ENCODE data around the gene DIAPH2. TPM values are rescaled to one million over a fixed set of nuclear protein-coding genes. Genes with fewer than 3 reads are reported as not detected.

Gene DIAPH2
- total RNA-seq, 1 donor from 2014 or later, result 20.5 TPM

DNA sequence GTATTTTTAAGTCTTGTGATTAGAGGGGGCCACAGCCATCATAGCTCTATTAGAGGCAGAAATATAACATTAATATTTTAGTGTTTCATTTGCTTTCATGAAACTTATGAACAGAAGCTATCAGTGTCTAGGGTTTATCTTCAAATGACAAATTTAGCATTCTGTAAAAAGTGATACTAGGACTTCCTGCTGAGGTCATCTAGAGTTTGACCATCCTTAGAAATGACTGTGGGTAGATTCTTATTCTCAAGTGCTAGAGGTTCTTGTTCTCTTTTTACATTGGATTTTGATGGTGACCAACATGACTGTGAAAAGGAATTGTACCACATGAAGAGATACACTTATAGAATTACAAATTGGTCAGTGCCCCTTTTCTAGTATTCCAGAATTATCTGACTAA is 767.6 kb downstream of the DIAPH2 start:
- ATAC-seq (ENCODE audit: low read depth), result no peak
- Mint-ChIP-seq H3K9me3 (no peaks in the 10 kb centered on the region), H3K4me3 (no peak overlapping the region), H3K4me1 (no peaks in the 10 kb centered on the region), H3K27ac (no peak overlapping the region), H3K36me3 (ENCODE audit: low read depth) (peaks cover 2% of the 10 kb centered on the region), H3K27me3 (no peaks in the 10 kb centered on the region)
- intact Hi-C loops (cut with micrococcal nuclease), result no loop called here
- TF ChIP-seq, protein P1, sequence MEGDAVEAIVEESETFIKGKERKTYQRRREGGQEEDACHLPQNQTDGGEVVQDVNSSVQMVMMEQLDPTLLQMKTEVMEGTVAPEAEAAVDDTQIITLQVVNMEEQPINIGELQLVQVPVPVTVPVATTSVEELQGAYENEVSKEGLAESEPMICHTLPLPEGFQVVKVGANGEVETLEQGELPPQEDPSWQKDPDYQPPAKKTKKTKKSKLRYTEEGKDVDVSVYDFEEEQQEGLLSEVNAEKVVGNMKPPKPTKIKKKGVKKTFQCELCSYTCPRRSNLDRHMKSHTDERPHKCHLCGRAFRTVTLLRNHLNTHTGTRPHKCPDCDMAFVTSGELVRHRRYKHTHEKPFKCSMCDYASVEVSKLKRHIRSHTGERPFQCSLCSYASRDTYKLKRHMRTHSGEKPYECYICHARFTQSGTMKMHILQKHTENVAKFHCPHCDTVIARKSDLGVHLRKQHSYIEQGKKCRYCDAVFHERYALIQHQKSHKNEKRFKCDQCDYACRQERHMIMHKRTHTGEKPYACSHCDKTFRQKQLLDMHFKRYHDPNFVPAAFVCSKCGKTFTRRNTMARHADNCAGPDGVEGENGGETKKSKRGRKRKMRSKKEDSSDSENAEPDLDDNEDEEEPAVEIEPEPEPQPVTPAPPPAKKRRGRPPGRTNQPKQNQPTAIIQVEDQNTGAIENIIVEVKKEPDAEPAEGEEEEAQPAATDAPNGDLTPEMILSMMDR (IDR thresholded peaks at IDR 0.05), result no peak
- DNase-seq, result no peak
- ChIA-PET CTCF (interaction anchor here (0.6 kb wide), 1 partner anchor 682 kb away, joined by 4 read pairs; no protein-coding TSS in a partner anchor), POLR2A (no interaction called here)

DNA sequence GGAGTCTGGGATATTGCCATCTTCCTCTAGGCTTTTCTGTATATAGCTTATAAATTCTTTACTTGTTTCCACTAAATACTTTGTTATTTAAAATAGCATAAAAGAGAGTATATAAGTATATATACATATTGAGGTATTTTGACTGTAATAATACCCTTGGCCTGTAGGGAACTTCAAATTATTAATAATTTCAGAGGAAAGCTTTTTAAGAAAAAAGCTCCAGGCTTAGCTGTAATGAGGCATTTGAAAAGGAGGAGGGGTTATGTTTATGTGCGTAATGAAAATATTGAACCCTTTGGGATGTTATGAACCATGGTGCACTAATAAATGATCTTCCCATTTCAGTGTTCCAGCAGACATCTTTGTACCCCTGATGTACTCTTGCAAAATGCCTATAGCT is 777.1 kb downstream of the DIAPH2 start:
- POLR2A ChIA-PET, result interaction anchor here (0.7 kb wide), 1 partner anchor 631 kb away, joined by 3 read pairs; no protein-coding TSS in a partner anchor
- intact Hi-C loops (cut with micrococcal nuclease), result no loop called here

DNA sequence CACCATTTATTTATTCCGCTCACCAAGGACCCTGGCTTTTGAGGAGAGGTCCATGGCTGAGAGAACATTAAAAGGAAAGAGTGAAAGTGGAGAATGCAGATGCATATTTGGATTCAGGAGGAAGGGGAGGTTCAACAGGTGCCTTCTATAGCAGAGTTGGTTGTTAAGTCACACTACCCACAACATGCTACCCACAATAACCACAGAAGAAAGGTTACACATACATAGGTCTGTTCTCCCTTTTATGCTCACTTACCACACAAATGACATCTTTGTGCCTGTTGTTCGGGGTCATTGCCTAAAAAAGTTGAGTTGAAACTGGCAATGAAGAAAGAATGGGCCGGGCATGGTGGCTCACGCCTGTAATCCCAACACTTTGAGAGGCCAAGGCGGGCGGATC is 786.4 kb downstream of the DIAPH2 start:
- no peaks in the 10 kb centered on the region for H3K4me1 Mint-ChIP-seq
- ChIA-PET CTCF (no interaction called here), POLR2A (interaction anchor here (0.6 kb wide), 1 partner anchor 459 kb away, joined by 5 read pairs; no protein-coding TSS in a partner anchor)
- H3K27ac Mint-ChIP-seq, result no peak overlapping the region
- TF ChIP-seq, protein P1 (IDR thresholded peaks at IDR 0.05), result no peak
- H3K9me3 Mint-ChIP-seq, result no peaks in the 10 kb centered on the region
- DNase-seq, result no peak
- H3K36me3 Mint-ChIP-seq (ENCODE audit: low read depth), result no peaks in the 10 kb centered on the region
- no peaks in the 10 kb centered on the region for H3K27me3 Mint-ChIP-seq
- H3K4me3 Mint-ChIP-seq, result no peak overlapping the region
- ATAC-seq (ENCODE audit: low read depth), result no peak
- intact Hi-C loops (cut with micrococcal nuclease), result no loop called here

More for the DNA sequence above, 777.1 kb downstream of the DIAPH2 start:
- H3K9me3 Mint-ChIP-seq, result no peaks in the 10 kb centered on the region
- CTCF ChIA-PET, result no interaction called here
- no peak overlapping the region for H3K4me3 Mint-ChIP-seq
- TF ChIP-seq, protein P1 (IDR thresholded peaks at IDR 0.05), result no peak
- H3K36me3 Mint-ChIP-seq (ENCODE audit: low read depth), result no peaks in the 10 kb centered on the region
- no peaks in the 10 kb centered on the region for H3K4me1 Mint-ChIP-seq
- H3K27me3 Mint-ChIP-seq, result no peaks in the 10 kb centered on the region
- no peak overlapping the region for H3K27ac Mint-ChIP-seq
- ATAC-seq (ENCODE audit: low read depth) (no peak), DNase-seq (no peak)

DNA sequence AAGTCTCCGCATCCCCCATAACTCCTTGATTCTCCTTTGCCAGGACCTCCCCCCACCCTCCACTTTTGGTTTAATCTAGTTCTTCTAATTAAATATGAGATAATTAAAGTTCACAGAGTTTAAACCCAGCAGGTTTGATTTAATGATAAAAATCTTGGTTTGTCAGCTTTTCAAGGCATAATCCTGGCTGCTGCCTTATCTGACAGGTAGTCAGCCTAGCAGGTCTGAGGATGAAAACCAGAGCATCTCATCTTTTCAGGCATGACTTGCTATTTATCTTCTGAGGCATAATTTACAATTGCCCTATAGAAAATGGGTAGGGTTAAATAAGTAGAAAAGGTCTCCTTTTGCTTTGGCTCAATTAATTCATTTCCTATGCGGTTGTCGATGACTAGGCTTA is 790.3 kb downstream of the DIAPH2 start:
- TF ChIP-seq, protein P1 (IDR thresholded peaks at IDR 0.05), result no peak
- no peak overlapping the region for H3K27ac Mint-ChIP-seq
- POLR2A ChIA-PET, result no interaction called here
- no peaks in the 10 kb centered on the region for H3K36me3 Mint-ChIP-seq (ENCODE audit: low read depth)
- H3K4me1 Mint-ChIP-seq, result no peaks in the 10 kb centered on the region
- ATAC-seq (ENCODE audit: low read depth) (no peak), DNase-seq (no peak)
- no peaks in the 10 kb centered on the region for H3K9me3 Mint-ChIP-seq
- no peaks in the 10 kb centered on the region for H3K27me3 Mint-ChIP-seq
- intact Hi-C loops (cut with micrococcal nuclease), result no loop called here
- H3K4me3 Mint-ChIP-seq, result no peak overlapping the region
- CTCF ChIA-PET, result no interaction called here

DNA sequence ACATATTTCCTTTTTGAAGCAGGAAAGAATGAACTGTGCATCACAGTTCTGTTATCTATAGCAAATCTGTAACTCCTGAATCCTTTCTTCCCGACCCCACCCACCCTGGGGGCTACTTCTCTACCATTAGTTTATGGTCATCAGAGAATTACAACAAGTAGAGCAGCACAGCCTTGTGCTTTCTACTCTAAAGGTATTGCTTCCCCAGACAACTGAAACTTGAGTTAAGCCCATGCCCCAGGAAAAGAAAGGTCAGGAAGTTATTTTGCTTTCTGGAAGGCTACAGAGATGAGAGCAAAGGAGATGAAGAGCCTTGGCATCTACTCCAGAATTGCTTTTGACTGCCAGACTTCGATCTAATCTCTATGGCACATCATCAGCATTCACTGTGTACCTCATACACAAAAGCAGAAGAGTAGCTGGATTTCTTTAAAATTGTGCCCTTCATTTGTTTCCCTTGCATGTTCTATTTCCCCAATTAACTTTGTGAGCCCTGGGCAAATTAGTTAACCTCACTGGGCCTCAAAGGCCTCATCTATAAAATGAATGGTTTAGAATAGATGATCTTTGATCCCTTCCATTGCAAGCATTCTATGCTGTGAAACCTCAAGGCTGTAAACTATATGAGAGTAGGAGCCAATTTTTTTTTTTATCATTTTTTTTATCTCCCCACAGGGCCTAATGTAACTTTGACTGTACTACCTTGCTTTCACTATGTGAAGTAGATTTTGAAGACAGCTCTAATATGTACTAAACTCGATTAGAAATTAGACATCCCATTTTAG is 794.7 kb downstream of the DIAPH2 start:
- H3K4me3 Mint-ChIP-seq, result no peak overlapping the region
- H3K27me3 Mint-ChIP-seq, result no peaks in the 10 kb centered on the region
- no peaks in the 10 kb centered on the region for H3K36me3 Mint-ChIP-seq (ENCODE audit: low read depth)
- ATAC-seq (ENCODE audit: low read depth) (no peak), DNase-seq (no peak)
- ChIA-PET POLR2A (no interaction called here), CTCF (no interaction called here)
- H3K9me3 Mint-ChIP-seq, result no peaks in the 10 kb centered on the region
- no peaks in the 10 kb centered on the region for H3K4me1 Mint-ChIP-seq
- intact Hi-C loops (cut with micrococcal nuclease), result no loop called here
- TF ChIP-seq, protein P1 (IDR thresholded peaks at IDR 0.05), result no peak
- no peak overlapping the region for H3K27ac Mint-ChIP-seq

Data from activated B cell treated with CpG ODN at 0.5 μM for 24 hours (primary cell).